Suprapubic skin (tissue), 4 donors: ENCODE measurements around the gene CADPS. TPM values are rescaled to one million over a fixed set of nuclear protein-coding genes. Genes with fewer than 3 reads are reported as not detected.

Experiments used
- DNase-seq, 2 donors: peaks; one replicate each; pipeline ENCODE4 v3.0.0-alpha.2; 2019; ENCODE audit warnings: low spot score in 2 of 2
- H3K27ac ChIP-seq: fragments of 200-600 bp; sonication (generic); one replicate; pipeline ENCODE4 v1.5.1; 2019
- H3K27me3 ChIP-seq: fragments of 200-600 bp; sonication (generic); one replicate; pipeline ENCODE4 v1.5.1; 2019
- H3K36me3 ChIP-seq: fragments of 200-600 bp; sonication (generic); one replicate; pipeline ENCODE4 v1.5.1; 2019
- H3K4me1 ChIP-seq: fragments of 200-600 bp; sonication (generic); one replicate; pipeline ENCODE4 v1.5.1; 2019
- H3K4me3 ChIP-seq: fragments of 200-600 bp; sonication (generic); one replicate; pipeline ENCODE4 v1.5.1; 2019; ENCODE audit warnings: mild to moderate bottlenecking
- H3K9me3 ChIP-seq: fragments of 200-600 bp; sonication (generic); one replicate; pipeline ENCODE4 v1.5.1; 2019
- CTCF ChIP-seq, 2 donors: fragments of 200-600 bp in 1 of 2; fragments of 450-650 bp in 1 of 2; sonication (generic) in 1 of 2; IDR thresholded peaks; one replicate each; pipeline ENCODE4 v1.5.1; 2016 to 2019; ENCODE audit warnings: antibody characterized with exemption in 2 of 2, mild to moderate bottlenecking in 1 of 2, moderate library complexity in 1 of 2
- EP300 ChIP-seq: sonication (generic); formaldehyde crosslinking; IDR thresholded peaks from one replicate; pipeline ENCODE4 v1.6.1; 2017; ENCODE audit warnings: antibody characterized with exemption
- POLR2A ChIP-seq, 2 donors: fragments of 450-650 bp; IDR thresholded peaks; one replicate each; pipeline ENCODE4 v1.6.1; 2017; ENCODE audit warnings: antibody characterized with exemption in 2 of 2, mild to moderate bottlenecking in 2 of 2, moderate library complexity in 2 of 2
- POLR2AphosphoS5 ChIP-seq, 3 donors: sonication (generic); formaldehyde crosslinking; IDR thresholded peaks; one replicate each; pipeline ENCODE4 v1.6.1; 2017; ENCODE audit warnings: antibody characterized with exemption in 3 of 3
- WGBS: methylation state at CpG from one replicate; pipeline ENCODE4 v1.1.5; 2018; 5-methylcytosine and 5-hydroxymethylcytosine counted together
- total RNA-seq, 4 donors: library from RNA; depleted of rRNA; stranded (reverse); fragments of >200 nt; gene quantifications; one replicate each; pipeline ENCODE4 v1.1.0, GENCODE V29; 2016

Gene CADPS
- total RNA-seq, 4 donors from 2014 or later = 0.57 to 3.8 (median 3.0) TPM

GRCh38 chr3:62918777-62919176 is 43.6 kb upstream of the CADPS start:
- no peak for DNase-seq
- 58% methylated on average over 2 of the region's 2 CpGs for WGBS

GRCh38 chr3:62918131-62918530 is 42.9 kb upstream of the CADPS start:
- Histone ChIP-seq H3K27ac (no peak overlapping the region), H3K4me1 (no peaks in the 10 kb centered on the region), H3K4me3 (no peak overlapping the region), H3K9me3 (no peaks in the 10 kb centered on the region), H3K27me3 (no peaks in the 10 kb centered on the region), H3K36me3 (no peaks in the 10 kb centered on the region)
- TF ChIP-seq POLR2AphosphoS5 (IDR thresholded peaks at IDR 0.05) (no peak), POLR2A (IDR thresholded peaks at IDR 0.05) (no peak), CTCF (IDR thresholded peaks at IDR 0.05) (no peak), EP300 (no peak)
- 83% methylated on average over 1 of the region's 1 CpG for WGBS
- DNase-seq = no peak

More at GRCh38 chr3:62918777-62919176, 43.6 kb upstream of the CADPS start:
- TF ChIP-seq POLR2A (IDR thresholded peaks at IDR 0.05) (no peak), CTCF (IDR thresholded peaks at IDR 0.05) (no peak), POLR2AphosphoS5 (IDR thresholded peaks at IDR 0.05) (no peak), EP300 (no peak)
- Histone ChIP-seq H3K4me3 (no peak overlapping the region), H3K27me3 (no peaks in the 10 kb centered on the region), H3K9me3 (no peaks in the 10 kb centered on the region), H3K4me1 (no peaks in the 10 kb centered on the region), H3K27ac (no peak overlapping the region), H3K36me3 (no peaks in the 10 kb centered on the region)

- no peak for TF ChIP-seq CTCF (IDR thresholded peaks at IDR 0.05)
- TF ChIP-seq POLR2AphosphoS5 (IDR thresholded peaks at IDR 0.05) = no peak
- no peak for TF ChIP-seq EP300
- TF ChIP-seq POLR2A (IDR thresholded peaks at IDR 0.05) = no peak
Observed at GRCh38 chr3:62911526-62911925, 36.3 kb upstream of the CADPS start.

GRCh38 chr3:62905331-62905730 is 30.1 kb upstream of the CADPS start:
- Histone ChIP-seq H3K4me1 (no peaks in the 10 kb centered on the region), H3K27ac (no peak overlapping the region), H3K36me3 (no peaks in the 10 kb centered on the region), H3K4me3 (no peak overlapping the region), H3K27me3 (no peaks in the 10 kb centered on the region), H3K9me3 (no peaks in the 10 kb centered on the region)
- no peak for TF ChIP-seq POLR2A (IDR thresholded peaks at IDR 0.05)
- no peak for TF ChIP-seq EP300
- TF ChIP-seq POLR2AphosphoS5 (IDR thresholded peaks at IDR 0.05) = no peak
- no peak for TF ChIP-seq CTCF (IDR thresholded peaks at IDR 0.05)
- no peak for DNase-seq

More at GRCh38 chr3:62911526-62911925, 36.3 kb upstream of the CADPS start:
- Histone ChIP-seq H3K27me3 (no peaks in the 10 kb centered on the region), H3K4me3 (no peak overlapping the region), H3K9me3 (no peaks in the 10 kb centered on the region), H3K27ac (no peak overlapping the region), H3K36me3 (no peaks in the 10 kb centered on the region), H3K4me1 (no peaks in the 10 kb centered on the region)
- DNase-seq = no peak

GRCh38 chr3:62898530-62899496 is 23.6 kb upstream of the CADPS start:
- DNase-seq = no peak
- no peaks in the 10 kb centered on the region for H3K9me3 ChIP-seq
- no peak overlapping the region for H3K4me3 ChIP-seq
- TF ChIP-seq CTCF (IDR thresholded peaks at IDR 0.05) = no peak
- TF ChIP-seq EP300 = no peak
- TF ChIP-seq POLR2AphosphoS5 (IDR thresholded peaks at IDR 0.05) = no peak
- no peak for TF ChIP-seq POLR2A (IDR thresholded peaks at IDR 0.05)
- WGBS = 73% methylated on average over 2 of the region's 2 CpGs
- no peak overlapping the region for H3K27ac ChIP-seq
- no peaks in the 10 kb centered on the region for H3K27me3 ChIP-seq
- H3K4me1 ChIP-seq = no peaks in the 10 kb centered on the region
- no peaks in the 10 kb centered on the region for H3K36me3 ChIP-seq
